Spleen (tissue), 11 donors: ENCODE data around the gene HSPA1L. TPM values are rescaled to one million over a fixed set of nuclear protein-coding genes. Genes with fewer than 3 reads are reported as not detected.
A peak's percentile ranks its signal among the peaks of the same experiment; 100 is the strongest.

ENCODE experiments used
- DNase-seq: peaks from one replicate; pipeline ENCODE4 v3.0.0-alpha.2; 2020
- H3K27ac ChIP-seq, 8 donors: fragments of 200-600 bp; sonication (generic) in 7 of 8; 1 replicate in 4 of 8; 2 replicates in 4 of 8; pipeline versions ENCODE4 v1.5.0 to v1.8.0; 2016 to 2021; ENCODE audit warnings: inconsistent platforms in 4 of 8, mild to moderate bottlenecking in 4 of 8, moderate library complexity in 1 of 8
- H3K27me3 ChIP-seq, 7 donors: fragments of 200-600 bp; sonication (generic) in 6 of 7; replicated peaks in 1 of 7; 1 replicate in 4 of 7; 2 replicates in 3 of 7; pipeline versions ENCODE4 v1.5.0 to v1.8.0; 2016 to 2021; ENCODE audit warnings: inconsistent platforms in 3 of 7, mild to moderate bottlenecking in 1 of 7
- H3K36me3 ChIP-seq, 6 donors: fragments of 200-600 bp; sonication (generic) in 5 of 6; 1 replicate in 4 of 6; 2 replicates in 2 of 6; pipeline versions ENCODE4 v1.5.0 to v1.8.0; 2016 to 2021; ENCODE audit warnings: inconsistent platforms in 2 of 6
- H3K4me1 ChIP-seq, 6 donors: fragments of 200-600 bp; sonication (generic) in 5 of 6; 1 replicate in 3 of 6; 2 replicates in 3 of 6; pipeline versions ENCODE4 v1.5.0 to v1.8.0; 2016 to 2021; ENCODE audit warnings: inconsistent platforms in 3 of 6
- H3K4me3 ChIP-seq, 8 donors: fragments of 200-600 bp; sonication (generic) in 7 of 8; 1 replicate in 4 of 8; 2 replicates in 4 of 8; pipeline versions ENCODE4 v1.5.0 to v1.8.0; 2016 to 2021; ENCODE audit warnings: inconsistent platforms in 4 of 8, mild to moderate bottlenecking in 4 of 8, moderate library complexity in 2 of 8
- H3K9me3 ChIP-seq, 8 donors: fragments of 200-600 bp; sonication (generic) in 7 of 8; 1 replicate in 4 of 8; 2 replicates in 4 of 8; pipeline versions ENCODE4 v1.5.0 to v1.8.0; 2016 to 2021; ENCODE audit warnings: inconsistent platforms in 4 of 8
- POLR2A ChIP-seq, 3 donors: fragments of 450-650 bp; IDR thresholded peaks; one replicate each; pipeline ENCODE4 v1.5.1; 2017; ENCODE audit warnings: antibody characterized with exemption in 3 of 3, mild to moderate bottlenecking in 1 of 3
- POLR2AphosphoS5 ChIP-seq, 3 donors: sonication (generic); formaldehyde crosslinking; IDR thresholded peaks; one replicate each; pipeline ENCODE4 v1.5.1; 2017; ENCODE audit warnings: antibody characterized with exemption in 3 of 3
- WGBS, 5 donors: extraction: QIAGEN DNeasy Blood & Tissue Kit in 3 of 5; methylation state at CpG; one replicate each; pipeline versions ENCODE4 v1.1.5 to v1.1.7; 2013 to 2018; 5-methylcytosine and 5-hydroxymethylcytosine counted together
- intact Hi-C: fragments of 100-400 bp; cut with DNase I; formaldehyde crosslinking; loops from one replicate; pipeline ENCODE4 v1.15.0; 2023; ENCODE audit warnings: low total_unique reads
- polyA plus RNA-seq, 3 donors: library from polyadenylated mRNA; stranded (reverse); fragments of 200-250 nt; gene quantifications; one replicate each; pipeline ENCODE4 v1.2.1, GENCODE V29; 2013
- total RNA-seq, 7 donors: library from RNA; depleted of rRNA in 3 of 7; stranded (reverse); fragments of >200 nt in 3 of 7; fragmentation: NEBNext Ultra II Directional in 4 of 7; extraction: Animal tissue kit (Norgen Biotek cat#: 25700) in 4 of 7; gene quantifications; one replicate each; pipeline versions ENCODE4 v1.1.0 to v1.2.1, GENCODE V29; 2016 to 2021
- TF ChIP-seq, protein P1 (sequence below), 11 experiments: fragments of 200-600 bp in 7 of 11; fragments of 450-650 bp in 4 of 11; sonication (generic) in 4 of 11; IDR thresholded peaks in 8 of 11; conservative IDR thresholded peaks in 3 of 11; 1 replicate in 7 of 11; 2 replicates in 4 of 11; pipeline versions ENCODE4 v1.4.0 to v1.8.0; 2016 to 2021; ENCODE audit warnings: antibody characterized with exemption in 11 of 11, inconsistent platforms in 4 of 11, mild to moderate bottlenecking in 1 of 11
- donor health status: healthy with polysubstance abuse.
- donor health status: DM: no; HTN: no; CAD: no; lungs with moderate emphysema.
- donor health status: DM: no; HTN: no; CAD: no.
- donor health status: Bipolar disorder and iron deficiency.
- donor health status: healthy.
- donor health status: DM: no; HTN: no; CAD: no.
- donor health status: DM: yes; HTN: yes; CAD: no.

Gene HSPA1L
- total and polyA plus RNA-seq, 10 donors: 0.93 to 3.7 (median 2.9) TPM

DNA sequence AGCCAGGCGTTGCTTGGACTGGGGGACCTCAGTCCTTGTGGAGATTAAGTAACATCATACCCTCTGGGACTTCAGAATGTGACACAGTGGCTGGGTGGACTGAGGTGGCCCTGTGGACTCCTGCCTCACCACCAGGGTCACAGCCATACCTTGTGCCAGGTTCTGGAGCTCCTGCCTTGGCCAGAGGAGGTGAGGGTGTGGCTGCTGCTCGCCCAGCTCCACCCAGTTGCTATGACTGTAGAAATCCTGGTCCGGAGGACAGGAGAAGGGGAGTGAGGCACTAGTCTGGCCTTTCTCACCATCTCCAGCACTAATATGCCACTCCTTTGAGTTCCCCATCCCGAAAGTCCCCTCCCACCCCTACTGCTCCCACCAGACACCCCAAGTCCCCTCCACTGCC, 39.9 kb downstream of the HSPA1L start:
- Histone ChIP-seq H3K9me3 (no peaks in the 10 kb centered on the region), H3K27ac (no peak overlapping the region), H3K36me3 (peaks cover 0 to 27% (median 21%) of the 10 kb centered on the region in 6 donors), H3K27me3 (no peaks in the 10 kb centered on the region), H3K4me1 (peaks cover 9 to 58% (median 30%) of the 10 kb centered on the region in 6 donors), H3K4me3 (no peak overlapping the region)
- intact Hi-C loops: no loop called here
- WGBS, 5 donors: 79 to 91% (median 87%) methylated on average over 3 to 4 of the region's 4 CpGs
- TF ChIP-seq POLR2AphosphoS5 (IDR thresholded peaks at IDR 0.05) (no peak), POLR2A (IDR thresholded peaks at IDR 0.05) (no peak)
- TF ChIP-seq, protein P1, sequence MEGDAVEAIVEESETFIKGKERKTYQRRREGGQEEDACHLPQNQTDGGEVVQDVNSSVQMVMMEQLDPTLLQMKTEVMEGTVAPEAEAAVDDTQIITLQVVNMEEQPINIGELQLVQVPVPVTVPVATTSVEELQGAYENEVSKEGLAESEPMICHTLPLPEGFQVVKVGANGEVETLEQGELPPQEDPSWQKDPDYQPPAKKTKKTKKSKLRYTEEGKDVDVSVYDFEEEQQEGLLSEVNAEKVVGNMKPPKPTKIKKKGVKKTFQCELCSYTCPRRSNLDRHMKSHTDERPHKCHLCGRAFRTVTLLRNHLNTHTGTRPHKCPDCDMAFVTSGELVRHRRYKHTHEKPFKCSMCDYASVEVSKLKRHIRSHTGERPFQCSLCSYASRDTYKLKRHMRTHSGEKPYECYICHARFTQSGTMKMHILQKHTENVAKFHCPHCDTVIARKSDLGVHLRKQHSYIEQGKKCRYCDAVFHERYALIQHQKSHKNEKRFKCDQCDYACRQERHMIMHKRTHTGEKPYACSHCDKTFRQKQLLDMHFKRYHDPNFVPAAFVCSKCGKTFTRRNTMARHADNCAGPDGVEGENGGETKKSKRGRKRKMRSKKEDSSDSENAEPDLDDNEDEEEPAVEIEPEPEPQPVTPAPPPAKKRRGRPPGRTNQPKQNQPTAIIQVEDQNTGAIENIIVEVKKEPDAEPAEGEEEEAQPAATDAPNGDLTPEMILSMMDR (IDR thresholded peaks at IDR 0.05 in 8 of 11, conservative IDR thresholded peaks at IDR 0.05 in 3 of 11): no peak
- no peak for DNase-seq

DNA sequence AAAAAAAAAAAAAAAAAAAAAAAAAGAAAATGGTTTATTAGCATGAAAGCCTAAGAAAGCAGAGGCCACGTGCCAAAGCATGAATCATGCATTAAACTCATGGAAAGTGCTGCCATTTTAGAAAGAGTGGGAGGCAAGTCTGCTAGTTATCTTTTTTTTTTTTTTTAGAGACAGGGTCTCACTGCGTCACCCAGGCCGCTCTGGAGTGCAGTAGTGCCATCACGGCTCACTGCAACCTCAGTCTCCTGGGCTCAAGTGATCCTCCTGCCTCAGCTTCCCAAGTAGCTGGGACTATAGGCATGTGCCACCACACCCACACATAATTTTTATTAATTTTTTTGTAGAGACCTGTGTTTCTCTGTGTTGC, 43.1 kb downstream of the HSPA1L start:
- Histone ChIP-seq H3K4me1 (peaks cover 6 to 75% (median 37%) of the 10 kb centered on the region in 6 donors), H3K36me3 (no peaks in the 10 kb centered on the region), H3K27ac (peak overlapping the region in 1 of 8 donors; percentile 8), H3K9me3 (no peaks in the 10 kb centered on the region), H3K27me3 (no peaks in the 10 kb centered on the region), H3K4me3 (no peak overlapping the region)
- DNase-seq: peak; percentile 46
- no peak for TF ChIP-seq POLR2A (IDR thresholded peaks at IDR 0.05)
- TF ChIP-seq, protein P1 (IDR thresholded peaks at IDR 0.05 in 8 of 11, conservative IDR thresholded peaks at IDR 0.05 in 3 of 11): no peak
- no peak for TF ChIP-seq POLR2AphosphoS5 (IDR thresholded peaks at IDR 0.05)
- 70 to 81% (median 79%) methylated on average over 4 of the region's 4 CpGs for WGBS, 5 donors
- intact Hi-C loops: no loop called here

DNA sequence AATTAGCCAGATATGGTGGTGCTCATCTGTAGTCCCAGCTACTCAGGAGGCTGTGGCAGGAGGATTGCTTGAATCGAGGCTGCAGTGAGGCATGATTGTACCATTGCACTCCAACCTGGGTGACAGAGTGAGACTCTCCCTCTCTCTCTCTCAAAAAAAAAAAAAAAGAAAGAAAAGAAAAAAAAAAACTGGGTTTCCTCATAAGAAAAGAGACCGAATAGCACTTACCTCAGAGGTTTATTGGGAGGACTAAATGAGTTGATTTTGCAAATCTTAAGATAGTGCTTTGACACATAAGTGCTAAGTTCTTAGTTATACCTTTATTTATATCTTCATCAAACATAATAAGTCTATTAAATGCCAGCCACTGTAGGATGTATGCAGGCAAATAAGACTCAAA, 44.2 kb downstream of the HSPA1L start:
- intact Hi-C loops: no loop called here
- 83 to 87% (median 85%) methylated on average over 2 of the region's 2 CpGs for WGBS, 5 donors

DNA sequence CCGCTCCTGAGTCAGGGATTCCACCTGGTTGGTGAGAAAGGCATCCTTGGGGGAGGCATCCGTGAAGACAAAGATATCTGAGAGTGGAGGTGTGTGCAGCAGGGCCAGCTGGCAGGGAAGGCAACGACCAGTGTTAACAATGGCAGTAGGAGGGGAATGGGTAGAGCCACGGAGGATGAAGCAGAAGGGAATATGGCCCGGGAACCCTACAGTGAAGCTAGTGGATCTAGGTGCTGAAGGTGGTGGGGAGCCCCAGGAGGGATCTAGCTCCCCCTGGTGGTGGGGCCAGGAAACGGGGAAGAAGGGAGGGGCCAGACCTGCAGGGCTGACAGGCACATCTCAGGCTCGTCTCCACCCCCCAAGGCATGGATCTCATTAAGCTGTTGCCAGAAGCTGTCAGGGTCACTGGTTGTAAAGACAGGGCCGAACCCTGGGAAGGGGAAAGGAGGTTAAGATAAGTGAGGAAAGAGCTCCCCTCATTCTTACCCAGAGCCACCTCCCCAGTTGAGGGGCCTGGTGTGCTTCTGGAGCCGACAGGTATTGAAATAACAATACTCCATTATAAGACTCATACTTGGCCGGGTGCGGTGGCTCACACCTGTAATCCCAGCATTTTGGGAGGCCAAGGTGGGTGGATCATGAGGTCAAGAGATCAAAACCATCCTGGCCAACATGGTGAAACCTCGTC, 45.3 kb downstream of the HSPA1L start:
- no peak overlapping the region for H3K4me3 ChIP-seq
- peak; percentile 96 for DNase-seq
- TF ChIP-seq POLR2A (IDR thresholded peaks at IDR 0.05) (no peak), POLR2AphosphoS5 (IDR thresholded peaks at IDR 0.05) (peak; percentile 17 to 68 (median 55))
- TF ChIP-seq, protein P1 (IDR thresholded peaks at IDR 0.05 in 8 of 11, conservative IDR thresholded peaks at IDR 0.05 in 3 of 11): peak; percentile 66 to 96 (median 86)
- 57 to 67% (median 61%) methylated on average over 12 of the region's 12 CpGs for WGBS, 5 donors
- peak overlapping the region in 3 of 8 donors; percentile 26 to 66 (median 51) for H3K27ac ChIP-seq
- H3K27me3 ChIP-seq: no peaks in the 10 kb centered on the region
- peaks cover 0 to 57% (median 33%) of the 10 kb centered on the region in 6 donors for H3K4me1 ChIP-seq
- intact Hi-C loops: no loop called here
- H3K36me3 ChIP-seq: no peaks in the 10 kb centered on the region
- H3K9me3 ChIP-seq: no peaks in the 10 kb centered on the region

More for the DNA sequence above, 44.2 kb downstream of the HSPA1L start:
- DNase-seq: no peak
- Histone ChIP-seq H3K9me3 (no peaks in the 10 kb centered on the region), H3K4me3 (no peak overlapping the region), H3K27me3 (no peaks in the 10 kb centered on the region), H3K36me3 (no peaks in the 10 kb centered on the region), H3K4me1 (peaks cover 0 to 64% (median 33%) of the 10 kb centered on the region in 6 donors), H3K27ac (no peak overlapping the region)
- TF ChIP-seq, protein P1 (IDR thresholded peaks at IDR 0.05 in 8 of 11, conservative IDR thresholded peaks at IDR 0.05 in 3 of 11): no peak
- TF ChIP-seq POLR2A (IDR thresholded peaks at IDR 0.05) (no peak), POLR2AphosphoS5 (IDR thresholded peaks at IDR 0.05) (no peak)
